CD4-positive, alpha-beta T cell (primary cell): ENCODE data around the gene HOXB3. TPM values are rescaled to one million over a fixed set of nuclear protein-coding genes. Genes with fewer than 3 reads are reported as not detected.

ENCODE experiments used
- ATAC-seq: fragments of 200-7000 bp; cut with Tn5 transposase; one replicate; pipeline ENCODE4 v1.10.0; 2022; ENCODE audit warnings: mild to moderate bottlenecking; ENCODE audit not compliant: poor library complexity
- CTCF ChIA-PET: fragments of 350-600 bp; sonication (Branson Sonifier 250); formaldehyde crosslinking; loops from one replicate; lab custom pipeline; 2021; ENCODE audit warnings: antibody characterized with exemption, inconsistent platforms; lab: Charles Lee
- POLR2A ChIA-PET: fragments of 350-600 bp; sonication (Branson Sonifier 250); formaldehyde crosslinking; loops from one replicate; lab custom pipeline; 2021; ENCODE audit warnings: antibody characterized with exemption, inconsistent platforms; lab: Charles Lee
- DNase-seq, 14 experiments: peaks; one replicate each; pipeline ENCODE4 v3.0.0-alpha.2; 2013 to 2020; ENCODE audit warnings: mixed read lengths in 2 of 14
- H3K27ac ChIP-seq, 2 donors: one replicate each; pipeline versions ENCODE4 v1.5.1 to v1.7.0; 2013; ENCODE audit warnings: low read length in 2 of 2, low read depth in 1 of 2, mild to moderate bottlenecking in 1 of 2
- H3K27me3 ChIP-seq, 2 experiments: 1 replicate in 1 of 2; 2 replicates in 1 of 2; pipeline versions ENCODE4 v1.6.1 to v1.7.0; 2013; ENCODE audit warnings: low read length in 2 of 2, control low read depth in 1 of 2, mild to moderate bottlenecking in 1 of 2, moderate library complexity in 1 of 2; ENCODE audit not compliant: insufficient read depth in 2 of 2, control insufficient read depth in 1 of 2
- H3K36me3 ChIP-seq: one replicate; pipeline ENCODE4 v1.6.1; 2013; ENCODE audit warnings: low read length, control low read depth; ENCODE audit not compliant: insufficient read depth
- H3K4me1 ChIP-seq: one replicate; pipeline ENCODE4 v1.6.1; 2013; ENCODE audit warnings: low read length, control low read depth; ENCODE audit not compliant: insufficient read depth
- H3K4me3 ChIP-seq: one replicate; pipeline ENCODE4 v1.5.1; 2013; ENCODE audit warnings: mild to moderate bottlenecking, low read length, moderate library complexity
- H3K9me3 ChIP-seq, 2 experiments: 1 replicate in 1 of 2; 2 replicates in 1 of 2; pipeline versions ENCODE4 v1.6.1 to v1.7.0; 2013; ENCODE audit warnings: low read length in 2 of 2, mild to moderate bottlenecking in 2 of 2, control low read depth in 1 of 2, moderate library complexity in 1 of 2; ENCODE audit not compliant: control insufficient read depth in 1 of 2, insufficient read depth in 1 of 2
- H3K27ac Mint-ChIP-seq: one replicate; pipeline ENCODE4 v1.8.0; 2020; ENCODE audit warnings: mixed read lengths
- H3K27me3 Mint-ChIP-seq: one replicate; pipeline ENCODE4 v1.8.0; 2021; ENCODE audit warnings: mixed read lengths
- H3K36me3 Mint-ChIP-seq: one replicate; pipeline ENCODE4 v1.8.0; 2021; ENCODE audit warnings: low read depth, mixed read lengths
- H3K4me1 Mint-ChIP-seq: one replicate; pipeline ENCODE4 v1.8.0; 2021; ENCODE audit warnings: low read depth, mixed read lengths
- H3K4me3 Mint-ChIP-seq: one replicate; pipeline ENCODE4 v1.8.0; 2020; ENCODE audit warnings: mild to moderate bottlenecking, mixed read lengths
- H3K9me3 Mint-ChIP-seq: one replicate; pipeline ENCODE4 v1.8.0; 2020; ENCODE audit warnings: mixed read lengths
- intact Hi-C, 2 experiments: fragments of 100-400 bp; cut with DNase I in 1 of 2; cut with micrococcal nuclease in 1 of 2; formaldehyde crosslinking; loops; one replicate each; pipeline versions ENCODE4 v1.15.1 to v1.9.0; 2023 to 2025; cut with DNase I, micrococcal nuclease
- total RNA-seq, 174 experiments: library from RNA in 2 of 174; stranded (reverse) in 2 of 174; gene quantifications; one replicate each; pipeline ENCODE4 v1.2.3 and lab custom pipeline; 2021 to 2026
- TF ChIP-seq, protein P1 (sequence below): fragments of 200-600 bp; IDR thresholded peaks from one replicate; pipeline ENCODE4 v1.8.0; 2022; ENCODE audit warnings: antibody characterized with exemption, mild to moderate bottlenecking

Gene HOXB3
- total RNA-seq, 2 experiments from 2014 or later: 0.25 to 0.36 TPM

DNA sequence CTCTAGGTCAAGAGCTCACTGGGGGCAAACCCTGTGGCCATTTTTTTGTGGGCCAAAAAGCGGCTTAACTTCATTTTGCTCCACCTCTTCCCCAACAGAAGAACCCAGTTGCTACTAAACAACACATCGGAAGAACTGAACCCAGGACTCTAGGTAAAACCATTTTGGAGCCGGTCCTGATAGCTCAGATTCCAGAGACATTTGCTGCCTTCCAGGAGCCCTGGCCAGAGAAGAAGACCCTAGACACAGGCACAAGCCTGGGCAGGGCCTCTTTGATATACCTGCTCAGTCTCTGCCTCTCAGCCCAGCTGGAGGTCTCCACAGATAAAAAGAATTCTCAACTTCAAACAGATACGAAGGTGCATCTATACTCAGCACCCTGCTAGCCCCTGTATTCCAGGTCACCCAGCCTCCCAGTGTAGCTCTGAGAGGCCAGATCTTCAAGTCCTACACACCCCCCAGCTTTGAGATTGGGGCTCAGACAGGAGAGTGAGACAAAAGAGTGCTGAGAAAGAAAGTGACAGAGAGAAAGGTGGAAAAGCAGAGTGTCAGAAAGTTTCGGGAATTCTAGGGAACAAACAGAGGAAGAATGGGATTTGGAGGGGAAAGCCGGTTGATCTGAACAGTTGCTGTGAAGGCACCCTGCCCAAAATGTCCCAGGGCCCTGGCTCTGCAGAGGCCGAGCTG is 42.7 kb upstream of the HOXB3 start:
- Mint-ChIP-seq H3K4me3 (no peak overlapping the region), H3K36me3 (no peaks in the 10 kb centered on the region), H3K27me3 (peaks cover 98% of the 10 kb centered on the region), H3K9me3 (no peaks in the 10 kb centered on the region), H3K27ac (no peak overlapping the region), H3K4me1 (peaks cover 11% of the 10 kb centered on the region)
- intact Hi-C loops: no loop called here
- Histone ChIP-seq H3K9me3 (peaks cover 0 to 29% of the 10 kb centered on the region in 2 experiments), H3K36me3 (no peaks in the 10 kb centered on the region), H3K4me3 (no peak overlapping the region), H3K27me3 (peaks cover 91 to 98% of the 10 kb centered on the region in 2 experiments), H3K4me1 (peaks cover 20% of the 10 kb centered on the region), H3K27ac (no peak overlapping the region)
- TF ChIP-seq, protein P1, sequence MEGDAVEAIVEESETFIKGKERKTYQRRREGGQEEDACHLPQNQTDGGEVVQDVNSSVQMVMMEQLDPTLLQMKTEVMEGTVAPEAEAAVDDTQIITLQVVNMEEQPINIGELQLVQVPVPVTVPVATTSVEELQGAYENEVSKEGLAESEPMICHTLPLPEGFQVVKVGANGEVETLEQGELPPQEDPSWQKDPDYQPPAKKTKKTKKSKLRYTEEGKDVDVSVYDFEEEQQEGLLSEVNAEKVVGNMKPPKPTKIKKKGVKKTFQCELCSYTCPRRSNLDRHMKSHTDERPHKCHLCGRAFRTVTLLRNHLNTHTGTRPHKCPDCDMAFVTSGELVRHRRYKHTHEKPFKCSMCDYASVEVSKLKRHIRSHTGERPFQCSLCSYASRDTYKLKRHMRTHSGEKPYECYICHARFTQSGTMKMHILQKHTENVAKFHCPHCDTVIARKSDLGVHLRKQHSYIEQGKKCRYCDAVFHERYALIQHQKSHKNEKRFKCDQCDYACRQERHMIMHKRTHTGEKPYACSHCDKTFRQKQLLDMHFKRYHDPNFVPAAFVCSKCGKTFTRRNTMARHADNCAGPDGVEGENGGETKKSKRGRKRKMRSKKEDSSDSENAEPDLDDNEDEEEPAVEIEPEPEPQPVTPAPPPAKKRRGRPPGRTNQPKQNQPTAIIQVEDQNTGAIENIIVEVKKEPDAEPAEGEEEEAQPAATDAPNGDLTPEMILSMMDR: no peak
- ATAC-seq: no peak
- CTCF ChIA-PET: interaction anchor here (0.7 kb wide), 1 partner anchor 20 kb away, joined by 3 read pairs; no protein-coding TSS in a partner anchor
- POLR2A ChIA-PET: interaction anchor here (1.1 kb wide), 1 partner anchor 9 kb away, joined by 3 read pairs; no protein-coding TSS in a partner anchor
- DNase-seq: no peak

DNA sequence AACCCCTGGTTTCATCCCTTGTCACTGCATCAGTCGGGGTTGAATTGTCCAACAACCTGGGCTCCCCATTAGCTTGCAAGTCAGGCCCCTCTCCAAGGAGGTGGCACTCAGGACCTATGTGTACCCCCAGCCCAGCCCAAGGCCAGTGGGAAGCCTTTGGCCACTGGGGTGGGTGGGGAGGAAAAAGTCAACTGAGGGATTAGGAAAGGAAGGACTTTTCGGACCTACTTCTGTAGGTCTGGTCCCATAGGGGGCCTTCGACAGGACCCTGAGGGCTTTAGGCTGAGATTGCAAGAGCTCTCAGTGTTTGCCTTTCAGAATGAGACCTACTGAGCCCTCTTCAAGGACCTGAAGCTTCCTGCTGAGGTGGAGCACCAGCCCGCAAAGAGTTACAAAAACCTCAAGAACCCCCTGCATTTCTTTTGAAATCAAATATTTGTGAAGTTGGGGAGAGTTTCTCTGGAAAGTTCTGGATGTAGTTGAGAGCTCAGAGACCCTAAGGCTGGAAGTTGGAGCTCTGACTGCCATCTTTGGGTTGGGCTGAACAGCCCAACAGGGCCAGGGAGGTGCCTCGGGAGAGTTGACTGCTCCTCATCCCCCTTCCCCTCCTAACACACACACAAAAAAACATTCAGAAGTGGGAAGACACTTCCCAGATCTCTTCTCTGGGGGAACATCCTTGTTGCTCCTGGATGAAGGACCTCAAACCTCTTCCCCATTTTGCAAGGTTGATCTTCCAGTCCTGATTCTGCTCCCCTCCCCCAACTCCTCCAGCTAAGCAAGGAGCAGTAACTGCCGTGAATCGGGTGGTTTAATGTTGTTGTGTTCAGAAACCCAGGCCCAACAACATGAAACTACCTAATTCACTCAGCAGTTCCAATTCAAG is 41.9 kb upstream of the HOXB3 start:
- no peak overlapping the region for H3K4me3 Mint-ChIP-seq
- no peaks in the 10 kb centered on the region for H3K36me3 Mint-ChIP-seq
- H3K27me3 Mint-ChIP-seq: peaks cover 98% of the 10 kb centered on the region
- ATAC-seq (no peak), DNase-seq (peak in 1 of 14 experiments; percentile 4)
- no peak overlapping the region for H3K4me3 ChIP-seq
- H3K36me3 ChIP-seq: no peaks in the 10 kb centered on the region
- peaks cover 91 to 98% of the 10 kb centered on the region in 2 experiments for H3K27me3 ChIP-seq
- intact Hi-C loops: no loop called here
- H3K9me3 Mint-ChIP-seq: no peaks in the 10 kb centered on the region
- ChIA-PET CTCF (interaction anchor here (0.7 to 1.3 kb wide), 2 partner anchors 14 to 19 kb away, joined by 3 read pairs; no protein-coding TSS in a partner anchor), POLR2A (interaction anchor here (1.1 kb wide), 1 partner anchor 9 kb away, joined by 3 read pairs; no protein-coding TSS in a partner anchor)
- no peak overlapping the region for H3K27ac ChIP-seq
- peaks cover 27% of the 10 kb centered on the region for H3K4me1 ChIP-seq
- TF ChIP-seq, protein P1: no peak
- H3K4me1 Mint-ChIP-seq: peaks cover 12% of the 10 kb centered on the region
- no peak overlapping the region for H3K27ac Mint-ChIP-seq
- H3K9me3 ChIP-seq: peaks cover 0 to 29% of the 10 kb centered on the region in 2 experiments

DNA sequence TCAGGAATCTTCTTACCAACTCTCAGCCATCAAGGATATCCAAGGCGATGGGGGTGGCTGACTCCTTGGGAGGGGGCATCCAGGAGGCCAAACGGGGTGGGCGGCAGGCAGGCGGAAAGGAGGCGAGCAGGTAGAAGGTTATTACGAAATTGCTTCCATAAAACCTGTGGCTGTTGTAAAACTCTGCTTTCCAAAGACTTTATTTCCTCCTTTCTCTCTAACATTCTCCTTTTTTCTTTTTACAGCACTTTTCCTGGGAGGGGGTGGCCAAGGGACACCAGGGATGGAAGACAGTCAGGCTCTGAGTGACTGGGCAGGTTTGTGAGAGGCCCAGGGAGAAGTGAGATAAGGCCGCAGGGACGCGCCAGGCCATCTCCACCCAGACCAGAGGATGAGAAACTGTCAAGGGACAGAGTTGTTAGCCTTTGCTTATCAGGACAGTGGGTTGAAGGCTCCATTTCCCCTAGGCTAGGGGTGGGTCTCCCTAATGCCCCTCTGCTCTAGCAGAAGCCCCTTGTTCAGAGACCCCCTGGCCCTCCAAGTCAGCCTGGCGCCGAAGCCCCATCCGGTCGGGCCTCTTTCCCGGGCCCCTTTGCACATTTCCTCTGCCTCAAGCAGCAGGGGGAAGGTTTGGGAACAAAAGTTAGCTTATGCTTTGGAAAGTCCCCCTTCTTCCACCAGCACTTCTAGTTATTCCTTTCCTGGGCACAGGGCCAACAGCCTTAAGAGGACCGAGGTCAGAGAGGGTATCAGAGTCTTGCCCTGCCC is 41.1 kb upstream of the HOXB3 start:
- H3K4me1 Mint-ChIP-seq: peaks cover 15% of the 10 kb centered on the region
- Histone ChIP-seq H3K27ac (no peak overlapping the region), H3K4me3 (no peak overlapping the region), H3K4me1 (peaks cover 27% of the 10 kb centered on the region), H3K36me3 (no peaks in the 10 kb centered on the region), H3K9me3 (peaks cover 0 to 24% of the 10 kb centered on the region in 2 experiments), H3K27me3 (peaks cover 90 to 97% of the 10 kb centered on the region in 2 experiments)
- TF ChIP-seq, protein P1: no peak
- ChIA-PET POLR2A (interaction anchor here (1.1 kb wide), 1 partner anchor 8 kb away, joined by 3 read pairs; no protein-coding TSS in a partner anchor), CTCF (interaction anchor here (1.3 kb wide), 1 partner anchor 13 kb away, joined by 3 read pairs; no protein-coding TSS in a partner anchor)
- H3K4me3 Mint-ChIP-seq: no peak overlapping the region
- ATAC-seq: no peak
- intact Hi-C loops: no loop called here
- no peaks in the 10 kb centered on the region for H3K9me3 Mint-ChIP-seq
- DNase-seq: no peak
- no peaks in the 10 kb centered on the region for H3K36me3 Mint-ChIP-seq
- peaks cover 98% of the 10 kb centered on the region for H3K27me3 Mint-ChIP-seq
- H3K27ac Mint-ChIP-seq: no peak overlapping the region
